Ovary (tissue), 9 donors: ENCODE measurements around the gene LYRM1. TPM values are rescaled to one million over a fixed set of nuclear protein-coding genes. Genes with fewer than 3 reads are reported as not detected.

Experiments
- DNase-seq, 5 donors: peaks; one replicate each; pipeline ENCODE4 v3.0.0-alpha.2; 2019 to 2020
- H3K27ac ChIP-seq, 2 donors: fragments of 200-600 bp; one replicate each; pipeline versions ENCODE4 v1.5.1 to v1.8.0; 2019 to 2022
- H3K27me3 ChIP-seq: fragments of 200-600 bp; one replicate; pipeline ENCODE4 v1.8.0; 2022
- H3K36me3 ChIP-seq: fragments of 200-600 bp; sonication (generic); one replicate; pipeline ENCODE4 v1.5.1; 2019
- H3K4me1 ChIP-seq: one replicate; pipeline ENCODE4 v1.8.1; 2013; ENCODE audit warnings: mild to moderate bottlenecking, moderate library complexity; ENCODE audit not compliant: insufficient read depth
- H3K4me3 ChIP-seq: fragments of 200-600 bp; sonication (generic); one replicate; pipeline ENCODE4 v1.5.1; 2017
- H3K9me3 ChIP-seq, 2 donors: fragments of 200-600 bp in 1 of 2; sonication (generic) in 1 of 2; one replicate each; pipeline versions ENCODE4 v1.5.1 to v1.8.1; 2013 to 2019; ENCODE audit warnings: mild to moderate bottlenecking in 1 of 2, moderate library complexity in 1 of 2
- CTCF ChIP-seq, 3 donors: fragments of 450-650 bp in 2 of 3; fragments of 200-600 bp in 1 of 3; IDR thresholded peaks; one replicate each; pipeline versions ENCODE4 v1.5.1 to v1.8.0; 2016 to 2022; ENCODE audit warnings: antibody characterized with exemption in 3 of 3, mild to moderate bottlenecking in 1 of 3
- EP300 ChIP-seq: sonication (generic); formaldehyde crosslinking; IDR thresholded peaks from one replicate; pipeline ENCODE4 v1.6.1; 2017; ENCODE audit warnings: antibody characterized with exemption
- POLR2A ChIP-seq: fragments of 450-650 bp; IDR thresholded peaks from one replicate; pipeline ENCODE4 v1.6.1; 2017; ENCODE audit warnings: antibody characterized with exemption, mild to moderate bottlenecking, moderate library complexity
- WGBS, 3 donors: extraction: QIAGEN DNeasy Blood & Tissue Kit in 1 of 3; methylation state at CpG; one replicate each; pipeline versions ENCODE4 v1.1.5 to v1.1.7; 2013 to 2017; 5-methylcytosine and 5-hydroxymethylcytosine counted together
- intact Hi-C, 4 donors: fragments of 100-400 bp; cut with DNase I; formaldehyde crosslinking; loops; one replicate each; pipeline versions ENCODE4 v1.11.0 to v1.15.1; 2022 to 2023
- polyA plus RNA-seq, 2 donors: library from polyadenylated mRNA; stranded (reverse); fragments of 200-250 nt in 1 of 2; fragments of 350-450 nt in 1 of 2; fragmentation: Illumina TruSeq in 1 of 2; extraction: RNeasy Lipid Tissue Mini Kit (QIAGEN cat#74804) in 1 of 2; gene quantifications; one replicate each; pipeline ENCODE4 v1.2.3, GENCODE V29; 2013 to 2014
- total RNA-seq, 7 donors: library from RNA; depleted of rRNA in 2 of 7; stranded (reverse); fragments of >200 nt in 2 of 7; fragmentation: NEBNext Ultra II Directional in 3 of 7; extraction: Animal tissue kit (Norgen Biotek cat#: 25700) in 3 of 7; gene quantifications; one replicate each; pipeline versions ENCODE4 v1.1.0 to v1.2.4, GENCODE V29; 2016 to 2023
- donor health status: DM: no; HTN: no; CAD: no; lungs with moderate emphysema.
- donor health status: DM: no; HTN: no; CAD: no.
- donor health status: Bipolar disorder and iron deficiency.
- donor health status: DM: yes; HTN: yes; CAD: no.
- donor health status: DM: no; HTN: no; CAD: no.
- donor health status: DM: yes; HTN: yes; CAD: no.

Gene LYRM1
- total and polyA plus RNA-seq, 9 donors = 31.6 to 64.5 (median 43.9) TPM

GRCh38 chr16:20910781-20911321 lies 10.3 kb downstream of the LYRM1 start:
- peaks cover 16% of the 10 kb centered on the region for H3K4me1 ChIP-seq
- 32 to 43% (median 35%) methylated on average over 2 of the region's 2 CpGs for WGBS, 3 donors
- TF ChIP-seq EP300 = no peak
- no peak for TF ChIP-seq CTCF (IDR thresholded peaks at IDR 0.05)
- TF ChIP-seq POLR2A = no peak
- no peaks in the 10 kb centered on the region for H3K27me3 ChIP-seq
- no peak overlapping the region for H3K27ac ChIP-seq
- intact Hi-C loops = loop anchor here in 1 of 4 donors (5.0 kb wide), 1 partner anchor 59 kb away; no protein-coding TSS in a partner anchor
- no peaks in the 10 kb centered on the region for H3K9me3 ChIP-seq
- DNase-seq = no peak
- no peaks in the 10 kb centered on the region for H3K36me3 ChIP-seq
- no peak overlapping the region for H3K4me3 ChIP-seq

GRCh38 chr16:20911361-20911760 lies 10.8 kb downstream of the LYRM1 start:
- peaks cover 12% of the 10 kb centered on the region for H3K4me1 ChIP-seq
- H3K9me3 ChIP-seq = no peaks in the 10 kb centered on the region
- DNase-seq = no peak
- no peak overlapping the region for H3K4me3 ChIP-seq
- intact Hi-C loops = loop anchor here in 1 of 4 donors (5.0 kb wide), 1 partner anchor 59 kb away; no protein-coding TSS in a partner anchor
- H3K36me3 ChIP-seq = no peaks in the 10 kb centered on the region
- no peak overlapping the region for H3K27ac ChIP-seq
- WGBS, 3 donors = 37 to 39% (median 38%) methylated on average over 1 of the region's 1 CpG
- H3K27me3 ChIP-seq = no peaks in the 10 kb centered on the region
- no peak for TF ChIP-seq CTCF (IDR thresholded peaks at IDR 0.05)

- intact Hi-C loops = no loop called here
- 91 to 95% (median 94%) methylated on average over 10 of the region's 10 CpGs for WGBS, 3 donors
- TF ChIP-seq POLR2A (no peak), CTCF (IDR thresholded peaks at IDR 0.05) (no peak)
Measured at GRCh38 chr16:20916289-20916688, 15.7 kb downstream of the LYRM1 start.

GRCh38 chr16:20916942-20917341 lies 16.4 kb downstream of the LYRM1 start:
- intact Hi-C loops = no loop called here
- TF ChIP-seq POLR2A (no peak), CTCF (IDR thresholded peaks at IDR 0.05) (no peak), EP300 (no peak)

More at GRCh38 chr16:20916289-20916688, 15.7 kb downstream of the LYRM1 start:
- no peaks in the 10 kb centered on the region for H3K36me3 ChIP-seq
- DNase-seq = no peak
- no peaks in the 10 kb centered on the region for H3K9me3 ChIP-seq
- no peaks in the 10 kb centered on the region for H3K27me3 ChIP-seq
- no peak overlapping the region for H3K4me3 ChIP-seq
- H3K27ac ChIP-seq = no peak overlapping the region
- peaks cover 8% of the 10 kb centered on the region for H3K4me1 ChIP-seq

More at GRCh38 chr16:20916942-20917341, 16.4 kb downstream of the LYRM1 start:
- DNase-seq = no peak
- Histone ChIP-seq H3K9me3 (no peaks in the 10 kb centered on the region), H3K27me3 (no peaks in the 10 kb centered on the region), H3K4me3 (no peak overlapping the region), H3K36me3 (no peaks in the 10 kb centered on the region), H3K27ac (no peak overlapping the region), H3K4me1 (peaks cover 6% of the 10 kb centered on the region)
- 87 to 96% (median 95%) methylated on average over 4 of the region's 4 CpGs for WGBS, 3 donors
